NCI-H146 treated with DMSO at 0.1 percent for 48 hours (cell line): ENCODE data around the gene TP53BP1.
A peak's percentile ranks its signal among the peaks of the same experiment; 100 is the strongest.
"Not testable (repeated sequence)": the region's sequence is repeated elsewhere in the genome, so short reads cannot be mapped to it uniquely, and the experiment has no call there.

ENCODE experiments used
- DNase-seq: peaks from one replicate; lab custom pipeline; 2025; ENCODE audit not compliant: unreplicated experiment; lab: John Stamatoyannopoulos, UW

The TP53BP1 gene, protein sequence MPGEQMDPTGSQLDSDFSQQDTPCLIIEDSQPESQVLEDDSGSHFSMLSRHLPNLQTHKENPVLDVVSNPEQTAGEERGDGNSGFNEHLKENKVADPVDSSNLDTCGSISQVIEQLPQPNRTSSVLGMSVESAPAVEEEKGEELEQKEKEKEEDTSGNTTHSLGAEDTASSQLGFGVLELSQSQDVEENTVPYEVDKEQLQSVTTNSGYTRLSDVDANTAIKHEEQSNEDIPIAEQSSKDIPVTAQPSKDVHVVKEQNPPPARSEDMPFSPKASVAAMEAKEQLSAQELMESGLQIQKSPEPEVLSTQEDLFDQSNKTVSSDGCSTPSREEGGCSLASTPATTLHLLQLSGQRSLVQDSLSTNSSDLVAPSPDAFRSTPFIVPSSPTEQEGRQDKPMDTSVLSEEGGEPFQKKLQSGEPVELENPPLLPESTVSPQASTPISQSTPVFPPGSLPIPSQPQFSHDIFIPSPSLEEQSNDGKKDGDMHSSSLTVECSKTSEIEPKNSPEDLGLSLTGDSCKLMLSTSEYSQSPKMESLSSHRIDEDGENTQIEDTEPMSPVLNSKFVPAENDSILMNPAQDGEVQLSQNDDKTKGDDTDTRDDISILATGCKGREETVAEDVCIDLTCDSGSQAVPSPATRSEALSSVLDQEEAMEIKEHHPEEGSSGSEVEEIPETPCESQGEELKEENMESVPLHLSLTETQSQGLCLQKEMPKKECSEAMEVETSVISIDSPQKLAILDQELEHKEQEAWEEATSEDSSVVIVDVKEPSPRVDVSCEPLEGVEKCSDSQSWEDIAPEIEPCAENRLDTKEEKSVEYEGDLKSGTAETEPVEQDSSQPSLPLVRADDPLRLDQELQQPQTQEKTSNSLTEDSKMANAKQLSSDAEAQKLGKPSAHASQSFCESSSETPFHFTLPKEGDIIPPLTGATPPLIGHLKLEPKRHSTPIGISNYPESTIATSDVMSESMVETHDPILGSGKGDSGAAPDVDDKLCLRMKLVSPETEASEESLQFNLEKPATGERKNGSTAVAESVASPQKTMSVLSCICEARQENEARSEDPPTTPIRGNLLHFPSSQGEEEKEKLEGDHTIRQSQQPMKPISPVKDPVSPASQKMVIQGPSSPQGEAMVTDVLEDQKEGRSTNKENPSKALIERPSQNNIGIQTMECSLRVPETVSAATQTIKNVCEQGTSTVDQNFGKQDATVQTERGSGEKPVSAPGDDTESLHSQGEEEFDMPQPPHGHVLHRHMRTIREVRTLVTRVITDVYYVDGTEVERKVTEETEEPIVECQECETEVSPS (N-terminal part only)

GRCh38 chr15:43492673-43493601 lies at the start of gene TP53BP1:
Gene TP53BP1 (minus strand): TSS chr15:43493156. CDS start chr15:43493043, 113 bp downstream.
- peak; percentile 82 for DNase-seq

- DNase-seq = no peak
Observed at GRCh38 chr15:43541785-43542184, 48.8 kb upstream of the TP53BP1 start.

DNA sequence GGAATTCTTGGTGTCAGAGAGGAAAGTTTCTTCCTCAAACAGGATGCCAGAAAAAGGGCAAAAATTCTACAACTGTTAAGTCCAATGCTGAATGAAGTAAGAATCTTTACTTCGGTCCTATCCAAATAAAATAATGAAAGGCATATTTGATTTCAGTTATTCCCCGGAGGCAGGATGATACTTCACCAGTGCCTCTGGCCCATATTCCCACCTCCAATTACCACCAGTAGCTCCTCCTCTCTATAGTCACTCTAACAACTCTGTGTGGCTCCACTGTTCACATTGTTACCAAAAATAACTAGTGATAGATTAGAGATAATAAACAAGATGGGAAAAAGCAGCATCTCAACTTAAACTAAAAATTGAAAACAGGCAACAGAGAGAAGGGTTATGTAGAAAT lies 45.1 kb upstream of the TP53BP1 start:
- no peak for DNase-seq

- DNase-seq = no peak
Observed at GRCh38 chr15:43534897-43535296, 41.9 kb upstream of the TP53BP1 start.

DNA sequence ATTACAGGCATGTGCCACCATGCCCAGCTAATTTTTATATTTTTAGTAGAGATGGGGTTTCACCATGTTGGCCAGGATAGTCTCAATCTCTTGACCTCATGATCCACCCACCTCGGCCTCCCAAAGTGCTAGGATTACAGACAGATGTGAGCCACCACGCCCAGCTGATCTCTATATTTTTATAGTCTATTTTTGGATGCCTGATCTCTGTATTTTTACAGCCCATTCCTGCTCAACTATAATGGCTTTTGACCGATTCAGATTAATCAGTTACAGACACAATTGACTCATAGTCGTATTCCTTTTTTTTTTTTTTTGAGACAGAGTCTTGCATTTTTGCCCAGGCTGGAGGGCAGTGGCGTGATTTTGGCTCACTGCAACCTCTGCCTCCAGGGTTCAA lies 39.9 kb upstream of the TP53BP1 start:
- DNase-seq = not testable (repeated sequence)

DNA sequence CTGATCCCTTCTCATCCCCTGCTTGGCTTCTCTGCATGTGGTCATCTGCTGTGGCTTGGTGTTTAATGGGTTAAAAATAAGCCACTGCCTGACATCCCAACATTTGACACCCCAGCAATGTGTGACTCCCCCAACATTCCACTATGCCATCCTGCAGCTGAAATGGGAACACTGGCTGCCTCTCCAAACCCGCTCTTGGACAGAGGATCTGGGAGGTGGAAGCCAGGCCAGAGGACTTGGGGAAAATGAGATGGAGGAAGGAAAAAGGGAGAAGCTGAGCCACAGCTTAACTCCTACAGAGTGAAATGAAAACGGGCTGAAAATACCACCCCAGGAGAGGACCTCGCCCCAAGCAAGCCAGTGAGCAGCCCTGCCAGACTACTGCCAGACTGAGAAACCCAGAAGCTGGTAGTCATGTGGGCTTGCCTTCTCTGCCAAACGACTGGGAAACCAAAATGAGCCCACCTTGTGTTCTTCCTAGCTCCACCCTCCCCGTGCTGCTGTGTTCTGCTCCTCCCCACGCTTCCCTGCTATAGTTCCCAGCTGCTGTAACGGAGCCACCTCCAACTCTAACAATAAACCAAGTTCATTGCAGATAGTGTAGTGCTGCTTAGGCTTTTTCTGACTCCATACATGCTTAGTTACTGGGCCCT lies 38.2 kb upstream of the TP53BP1 start:
- DNase-seq = no peak

DNA sequence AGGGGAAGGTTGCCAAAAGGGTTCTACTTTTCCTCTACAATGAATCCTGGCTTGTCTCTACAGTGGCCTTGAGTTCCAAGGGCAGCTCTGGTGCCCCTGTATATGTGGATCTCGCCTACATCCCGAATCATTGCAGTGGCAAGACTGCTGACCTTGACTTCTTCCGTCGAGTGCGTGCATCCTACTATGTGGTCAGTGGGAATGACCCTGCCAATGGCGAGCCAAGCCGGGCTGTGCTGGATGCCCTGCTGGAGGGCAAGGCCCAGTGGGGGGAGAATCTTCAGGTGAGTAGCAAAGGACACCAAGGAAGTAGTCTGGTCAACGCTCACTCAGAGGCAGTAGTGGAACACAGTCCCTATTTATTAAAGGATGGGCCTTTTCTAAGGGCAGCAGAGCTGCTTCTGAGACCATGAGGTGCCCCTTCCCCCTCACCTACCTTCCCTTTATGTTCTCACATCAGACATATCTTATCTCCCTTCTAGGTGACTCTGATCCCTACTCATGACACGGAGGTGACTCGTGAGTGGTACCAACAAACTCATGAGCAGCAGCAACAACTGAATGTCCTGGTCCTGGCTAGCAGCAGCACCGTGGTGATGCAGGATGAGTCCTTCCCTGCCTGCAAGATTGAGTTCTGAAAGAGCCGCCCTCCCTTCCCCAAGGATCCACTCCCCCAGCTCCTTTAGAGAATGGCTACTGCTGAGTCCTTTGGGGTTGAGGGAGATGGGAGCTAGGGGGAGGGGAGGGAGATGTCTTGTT lies 36.8 kb upstream of the TP53BP1 start:
- DNase-seq = no peak

- DNase-seq = no peak
Observed at GRCh38 chr15:43529141-43529540, 36.2 kb upstream of the TP53BP1 start.

DNA sequence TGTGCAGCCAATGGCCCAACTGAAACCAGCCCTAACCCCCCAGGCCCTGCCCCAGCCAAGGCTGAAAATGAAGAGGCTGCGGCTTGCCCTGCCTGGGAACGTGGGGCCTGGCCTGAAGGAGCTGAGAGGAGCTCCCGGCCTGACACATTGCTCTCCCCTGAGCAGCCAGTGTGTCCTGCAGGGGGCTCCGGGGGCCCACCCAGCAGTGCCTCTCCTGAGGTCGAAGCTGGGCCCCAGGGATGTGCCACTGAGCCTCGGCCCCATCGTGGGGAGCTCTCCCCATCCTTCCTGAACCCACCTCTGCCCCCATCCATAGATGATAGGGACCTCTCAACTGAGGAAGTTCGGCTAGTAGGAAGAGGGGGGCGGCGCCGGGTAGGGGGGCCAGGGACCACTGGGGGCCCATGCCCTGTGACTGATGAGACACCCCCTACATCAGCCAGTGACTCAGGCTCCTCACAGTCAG lies 35.6 kb upstream of the TP53BP1 start:
- no peak for DNase-seq

GRCh38 chr15:43527802-43528541 lies 35.0 kb upstream of the TP53BP1 start:
- no peak for DNase-seq

DNA sequence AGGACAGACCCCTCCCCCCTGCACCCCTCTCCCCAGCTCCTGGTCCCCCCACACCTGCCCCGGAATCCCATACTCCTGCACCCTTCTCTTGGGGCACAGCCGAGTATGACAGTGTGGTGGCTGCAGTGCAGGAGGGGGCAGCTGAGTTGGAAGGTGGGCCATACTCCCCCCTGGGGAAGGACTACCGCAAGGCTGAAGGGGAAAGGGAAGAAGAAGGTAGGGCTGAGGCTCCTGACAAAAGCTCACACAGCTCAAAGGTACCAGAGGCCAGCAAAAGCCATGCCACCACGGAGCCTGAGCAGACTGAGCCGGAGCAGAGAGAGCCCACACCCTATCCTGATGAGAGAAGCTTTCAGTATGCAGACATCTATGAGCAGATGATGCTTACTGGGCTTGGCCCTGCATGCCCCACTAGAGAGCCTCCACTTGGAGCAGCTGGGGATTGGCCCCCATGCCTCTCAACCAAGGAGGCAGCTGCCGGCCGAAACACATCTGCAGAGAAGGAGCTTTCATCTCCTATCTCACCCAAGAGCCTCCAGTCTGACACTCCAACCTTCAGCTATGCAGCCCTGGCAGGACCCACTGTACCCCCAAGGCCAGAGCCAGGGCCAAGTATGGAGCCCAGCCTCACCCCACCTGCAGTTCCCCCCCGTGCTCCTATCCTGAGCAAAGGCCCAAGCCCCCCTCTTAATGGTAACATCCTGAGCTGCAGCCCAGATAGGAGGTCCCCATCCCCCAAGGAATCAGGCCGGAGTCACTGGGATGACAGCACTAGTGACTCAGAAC lies 34.3 kb upstream of the TP53BP1 start:
- no peak for DNase-seq

DNA sequence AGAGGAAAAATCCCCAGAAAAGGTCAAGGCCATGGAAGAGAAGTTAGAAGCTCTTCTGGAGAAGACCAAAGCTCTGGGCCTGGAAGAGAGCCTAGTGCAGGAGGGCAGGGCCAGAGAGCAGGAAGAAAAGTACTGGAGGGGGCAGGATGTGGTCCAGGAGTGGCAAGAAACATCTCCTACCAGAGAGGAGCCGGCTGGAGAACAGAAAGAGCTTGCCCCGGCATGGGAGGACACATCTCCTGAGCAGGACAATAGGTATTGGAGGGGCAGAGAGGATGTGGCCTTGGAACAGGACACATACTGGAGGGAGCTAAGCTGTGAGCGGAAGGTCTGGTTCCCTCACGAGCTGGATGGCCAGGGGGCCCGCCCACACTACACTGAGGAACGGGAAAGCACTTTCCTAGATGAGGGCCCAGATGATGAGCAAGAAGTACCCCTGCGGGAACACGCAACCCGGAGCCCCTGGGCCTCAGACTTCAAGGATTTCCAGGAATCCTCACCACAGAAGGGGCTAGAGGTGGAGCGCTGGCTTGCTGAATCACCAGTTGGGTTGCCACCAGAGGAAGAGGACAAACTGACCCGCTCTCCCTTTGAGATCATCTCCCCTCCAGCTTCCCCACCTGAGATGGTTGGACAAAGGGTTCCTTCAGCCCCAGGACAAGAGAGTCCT lies 33.4 kb upstream of the TP53BP1 start:
- no peak for DNase-seq

DNA sequence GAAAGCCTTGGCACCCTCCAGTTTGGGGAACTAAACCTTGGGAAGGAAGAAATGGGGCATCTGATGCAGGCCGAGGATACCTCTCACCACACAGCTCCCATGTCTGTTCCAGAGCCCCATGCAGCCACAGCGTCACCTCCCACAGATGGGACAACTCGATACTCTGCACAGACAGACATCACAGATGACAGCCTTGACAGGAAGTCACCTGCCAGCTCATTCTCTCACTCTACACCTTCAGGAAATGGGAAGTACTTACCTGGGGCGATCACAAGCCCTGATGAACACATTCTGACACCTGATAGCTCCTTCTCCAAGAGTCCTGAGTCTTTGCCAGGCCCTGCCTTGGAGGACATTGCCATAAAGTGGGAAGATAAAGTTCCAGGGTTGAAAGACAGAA lies 32.2 kb upstream of the TP53BP1 start:
- no peak for DNase-seq

DNA sequence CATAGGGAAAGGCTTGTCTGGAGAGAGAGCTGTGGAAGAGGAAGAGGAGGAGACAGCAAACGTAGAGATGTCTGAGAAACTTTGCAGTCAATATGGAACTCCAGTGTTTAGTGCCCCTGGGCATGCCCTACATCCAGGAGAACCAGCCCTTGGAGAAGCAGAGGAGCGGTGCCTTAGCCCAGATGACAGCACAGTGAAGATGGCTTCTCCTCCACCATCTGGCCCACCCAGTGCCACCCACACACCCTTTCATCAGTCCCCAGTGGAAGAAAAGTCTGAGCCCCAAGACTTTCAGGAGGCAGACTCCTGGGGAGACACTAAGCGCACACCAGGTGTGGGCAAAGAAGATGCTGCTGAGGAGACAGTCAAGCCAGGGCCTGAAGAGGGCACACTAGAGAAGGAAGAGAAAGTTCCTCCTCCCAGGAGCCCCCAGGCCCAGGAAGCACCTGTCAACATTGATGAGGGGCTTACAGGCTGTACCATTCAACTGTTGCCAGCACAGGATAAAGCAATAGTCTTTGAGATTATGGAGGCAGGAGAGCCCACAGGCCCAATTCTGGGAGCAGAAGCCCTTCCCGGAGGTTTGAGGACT lies 31.4 kb upstream of the TP53BP1 start:
- DNase-seq = no peak

GRCh38 chr15:43523646-43524045 lies 30.7 kb upstream of the TP53BP1 start:
- DNase-seq = no peak

GRCh38 chr15:43522247-43522646 lies 29.3 kb upstream of the TP53BP1 start:
- DNase-seq = no peak
